ENCODE results near the gene CPB2.

The CPB2 gene

GRCh38 chr13:46094478-46094877 lies 10.4 kb downstream of the CPB2 start:
- no peak for DNase-seq

GRCh38 chr13:46088821-46089562 lies 15.8 kb downstream of the CPB2 start:
- no peak for DNase-seq

GRCh38 chr13:46087481-46087880 lies 17.4 kb downstream of the CPB2 start:
- DNase-seq = no peak

- DNase-seq = no peak
These were observed 17.8 kb downstream of the CPB2 start for GRCh38 chr13:46086985-46087384.

GRCh38 chr13:46086421-46086922 lies 18.4 kb downstream of the CPB2 start:
- no peak for DNase-seq

- DNase-seq = no peak
These were observed 19.1 kb downstream of the CPB2 start for GRCh38 chr13:46085737-46086136.

- DNase-seq = no peak
These were observed 22.5 kb downstream of the CPB2 start for GRCh38 chr13:46082324-46082723.

GRCh38 chr13:46079770-46080169 lies 25.1 kb downstream of the CPB2 start:
- no peak for DNase-seq

- DNase-seq = no peak
These were observed 27.6 kb downstream of the CPB2 start for GRCh38 chr13:46077265-46077664.

GRCh38 chr13:46076827-46077226 lies 28.0 kb downstream of the CPB2 start:
- DNase-seq = no peak

GRCh38 chr13:46075811-46076210 lies 29.0 kb downstream of the CPB2 start:
- DNase-seq = no peak

- DNase-seq = no peak
These were observed 33.1 kb downstream of the CPB2 start for GRCh38 chr13:46071590-46072249.

GRCh38 chr13:46063292-46063691 lies 41.5 kb downstream of the CPB2 start:
- DNase-seq = no peak

- DNase-seq = no peak
These were observed 42.6 kb downstream of the CPB2 start for GRCh38 chr13:46062185-46062584.

GRCh38 chr13:46059405-46059804 lies 45.4 kb downstream of the CPB2 start:
- DNase-seq = no peak

- DNase-seq = no peak
These were observed 46.6 kb downstream of the CPB2 start for GRCh38 chr13:46058268-46058667.

- no peak for DNase-seq
These were observed 47.4 kb downstream of the CPB2 start for GRCh38 chr13:46057256-46058015.

GRCh38 chr13:46053162-46054012 lies 51.4 kb downstream of the CPB2 start:
- no peak for DNase-seq

- DNase-seq = peak; percentile 47
These were observed 52.3 kb downstream of the CPB2 start, which contains the start of gene ZC3H13 for GRCh38 chr13:46052319-46053161. ZC3H13 (minus strand) TSS chr13:46052746; CDS start chr13:46045507, 7,239 bp downstream.

- no peak for DNase-seq
These were observed 52.9 kb downstream of the CPB2 start for GRCh38 chr13:46051968-46052318.

GRCh38 chr13:46050771-46051170 lies 54.1 kb downstream of the CPB2 start:
- DNase-seq = no peak

GRCh38 chr13:46045424-46045823 lies 59.4 kb downstream of the CPB2 start:
- DNase-seq = no peak
